ENCODE measurements around the gene ITPK1. TPM values are rescaled to one million over a fixed set of nuclear protein-coding genes. Genes with fewer than 3 reads are reported as not detected.

Gene ITPK1
- total RNA-seq, 1 experiment from 2014 or later, result 88.6 TPM

GRCh38 chr14:93079865-93080403, 35.8 kb downstream of the ITPK1 start:
- H3K27me3 ChIP-seq (ENCODE audit: insufficient read depth, low read depth), result no peaks in the 10 kb centered on the region
- peaks cover 13% of the 10 kb centered on the region for H3K4me1 ChIP-seq (replicated peaks; ENCODE audit: insufficient read depth)
- TF ChIP-seq, protein P1, sequence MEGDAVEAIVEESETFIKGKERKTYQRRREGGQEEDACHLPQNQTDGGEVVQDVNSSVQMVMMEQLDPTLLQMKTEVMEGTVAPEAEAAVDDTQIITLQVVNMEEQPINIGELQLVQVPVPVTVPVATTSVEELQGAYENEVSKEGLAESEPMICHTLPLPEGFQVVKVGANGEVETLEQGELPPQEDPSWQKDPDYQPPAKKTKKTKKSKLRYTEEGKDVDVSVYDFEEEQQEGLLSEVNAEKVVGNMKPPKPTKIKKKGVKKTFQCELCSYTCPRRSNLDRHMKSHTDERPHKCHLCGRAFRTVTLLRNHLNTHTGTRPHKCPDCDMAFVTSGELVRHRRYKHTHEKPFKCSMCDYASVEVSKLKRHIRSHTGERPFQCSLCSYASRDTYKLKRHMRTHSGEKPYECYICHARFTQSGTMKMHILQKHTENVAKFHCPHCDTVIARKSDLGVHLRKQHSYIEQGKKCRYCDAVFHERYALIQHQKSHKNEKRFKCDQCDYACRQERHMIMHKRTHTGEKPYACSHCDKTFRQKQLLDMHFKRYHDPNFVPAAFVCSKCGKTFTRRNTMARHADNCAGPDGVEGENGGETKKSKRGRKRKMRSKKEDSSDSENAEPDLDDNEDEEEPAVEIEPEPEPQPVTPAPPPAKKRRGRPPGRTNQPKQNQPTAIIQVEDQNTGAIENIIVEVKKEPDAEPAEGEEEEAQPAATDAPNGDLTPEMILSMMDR (conservative IDR thresholded peaks at IDR 0.05), result no peak
- TF ChIP-seq EZH2 (IDR thresholded peaks at IDR 0.05; ENCODE audit: low read depth), result no peak
- H3K9me2 ChIP-seq (ENCODE audit: insufficient read depth), result no peaks in the 10 kb centered on the region
- no peak overlapping the region for H3K27ac ChIP-seq
- ChIA-PET CTCF (interaction anchor here (0.6 kb wide), 1 partner anchor 37 kb away, joined by 12 read pairs; no protein-coding TSS in a partner anchor), POLR2A (ENCODE audit: unreplicated experiment) (interaction anchor here (0.7 kb wide), 1 partner anchor 48 kb away, joined by 4 read pairs; no protein-coding TSS in a partner anchor)
- H3K79me2 ChIP-seq (ENCODE audit: low read depth), result peaks cover 65% of the 10 kb centered on the region
- no peak for DNase-seq
- no peaks in the 10 kb centered on the region for H4K20me1 ChIP-seq (ENCODE audit: insufficient read depth)
- no peaks in the 10 kb centered on the region for H3K9me3 ChIP-seq (ENCODE audit: insufficient read depth, low read depth)
- H2AFZ ChIP-seq, result no peak overlapping the region
- no peak overlapping the region for H3K4me3 ChIP-seq
- no TSS peak for BruUV-seq (replicated peaks)
- H3F3A ChIP-seq (ENCODE audit: insufficient read depth, low read depth), result no peaks in the 10 kb centered on the region; the same call in 1 of the 2 replicates
- no peaks in the 10 kb centered on the region for H3K36me3 ChIP-seq (ENCODE audit: low read depth)
- intact Hi-C loops (cut with micrococcal nuclease; ENCODE audit: unreplicated experiment), result no loop called here
- no peak overlapping the region for H3K4me2 ChIP-seq

- H3K27ac ChIP-seq, result no peak overlapping the region
- H4K20me1 ChIP-seq (ENCODE audit: insufficient read depth), result no peaks in the 10 kb centered on the region
- peaks cover 59% of the 10 kb centered on the region for H3K79me2 ChIP-seq (ENCODE audit: low read depth)
- H2AFZ ChIP-seq, result no peak overlapping the region
- no peaks in the 10 kb centered on the region; the same call in 1 of the 2 replicates for H3F3A ChIP-seq (ENCODE audit: insufficient read depth, low read depth)
- H3K4me3 ChIP-seq, result no peak overlapping the region
- no peaks in the 10 kb centered on the region for H3K27me3 ChIP-seq (ENCODE audit: insufficient read depth, low read depth)
- H3K4me2 ChIP-seq, result no peak overlapping the region
- H3K9me2 ChIP-seq (ENCODE audit: insufficient read depth), result no peaks in the 10 kb centered on the region
- intact Hi-C loops (cut with micrococcal nuclease; ENCODE audit: unreplicated experiment), result no loop called here
- TF ChIP-seq, protein P1 (conservative IDR thresholded peaks at IDR 0.05), result no peak
- TF ChIP-seq EZH2 (IDR thresholded peaks at IDR 0.05; ENCODE audit: low read depth), result no peak
- no peak for DNase-seq
- no peaks in the 10 kb centered on the region for H3K9me3 ChIP-seq (ENCODE audit: insufficient read depth, low read depth)
- H3K4me1 ChIP-seq (replicated peaks; ENCODE audit: insufficient read depth), result peaks cover 7% of the 10 kb centered on the region
- no TSS peak for BruUV-seq (replicated peaks)
- no peaks in the 10 kb centered on the region for H3K36me3 ChIP-seq (ENCODE audit: low read depth)
- CTCF ChIA-PET, result no interaction called here
- POLR2A ChIA-PET (ENCODE audit: unreplicated experiment), result no interaction called here
Observed at GRCh38 chr14:93079321-93079720, 36.4 kb downstream of the ITPK1 start.

DNA sequence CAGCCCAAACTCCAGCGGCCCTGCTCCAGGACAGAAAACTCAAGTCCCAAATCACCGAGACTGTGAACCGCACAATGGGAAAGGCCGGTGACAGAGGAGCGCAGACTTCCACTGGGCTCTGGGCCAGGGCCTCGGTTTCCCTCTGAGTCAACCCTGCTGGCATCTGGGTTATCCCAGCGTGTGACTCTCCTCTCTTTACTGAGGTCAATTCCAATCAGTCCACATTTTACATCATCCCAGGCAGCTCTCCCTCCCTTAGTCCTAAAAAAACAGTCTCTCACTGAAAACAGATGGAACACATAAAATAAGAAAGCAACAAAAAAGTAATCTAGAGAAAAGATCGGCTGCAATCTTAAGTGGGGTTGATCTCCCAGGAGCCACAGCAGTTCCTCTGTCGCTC, 36.9 kb downstream of the ITPK1 start:
- no peak overlapping the region for H3K27ac ChIP-seq
- H3K4me3 ChIP-seq, result no peak overlapping the region
- intact Hi-C loops (cut with micrococcal nuclease; ENCODE audit: unreplicated experiment), result no loop called here
- H3F3A ChIP-seq (ENCODE audit: insufficient read depth, low read depth), result peaks cover 1% of the 10 kb centered on the region; the same call in 1 of the 2 replicates
- H3K36me3 ChIP-seq (ENCODE audit: low read depth), result no peaks in the 10 kb centered on the region
- POLR2A ChIA-PET (ENCODE audit: unreplicated experiment), result no interaction called here
- peaks cover 4% of the 10 kb centered on the region for H3K4me1 ChIP-seq (replicated peaks; ENCODE audit: insufficient read depth)
- no peaks in the 10 kb centered on the region for H3K9me2 ChIP-seq (ENCODE audit: insufficient read depth)
- H3K4me2 ChIP-seq, result no peak overlapping the region
- no peak overlapping the region for H2AFZ ChIP-seq
- BruUV-seq (replicated peaks), result no TSS peak
- H3K9me3 ChIP-seq (ENCODE audit: insufficient read depth, low read depth), result no peaks in the 10 kb centered on the region
- TF ChIP-seq EZH2 (IDR thresholded peaks at IDR 0.05; ENCODE audit: low read depth), result no peak
- TF ChIP-seq, protein P1 (conservative IDR thresholded peaks at IDR 0.05), result no peak
- H3K79me2 ChIP-seq (ENCODE audit: low read depth), result peaks cover 55% of the 10 kb centered on the region
- no peak for DNase-seq
- CTCF ChIA-PET, result no interaction called here
- H4K20me1 ChIP-seq (ENCODE audit: insufficient read depth), result no peaks in the 10 kb centered on the region
- no peaks in the 10 kb centered on the region for H3K27me3 ChIP-seq (ENCODE audit: insufficient read depth, low read depth)
